ENCODE measurements around the gene FAM187B.
"Not testable (repeated sequence)": the region's sequence is repeated elsewhere in the genome, so short reads cannot be mapped to it uniquely, and the experiment has no call there.

The FAM187B gene

DNA sequence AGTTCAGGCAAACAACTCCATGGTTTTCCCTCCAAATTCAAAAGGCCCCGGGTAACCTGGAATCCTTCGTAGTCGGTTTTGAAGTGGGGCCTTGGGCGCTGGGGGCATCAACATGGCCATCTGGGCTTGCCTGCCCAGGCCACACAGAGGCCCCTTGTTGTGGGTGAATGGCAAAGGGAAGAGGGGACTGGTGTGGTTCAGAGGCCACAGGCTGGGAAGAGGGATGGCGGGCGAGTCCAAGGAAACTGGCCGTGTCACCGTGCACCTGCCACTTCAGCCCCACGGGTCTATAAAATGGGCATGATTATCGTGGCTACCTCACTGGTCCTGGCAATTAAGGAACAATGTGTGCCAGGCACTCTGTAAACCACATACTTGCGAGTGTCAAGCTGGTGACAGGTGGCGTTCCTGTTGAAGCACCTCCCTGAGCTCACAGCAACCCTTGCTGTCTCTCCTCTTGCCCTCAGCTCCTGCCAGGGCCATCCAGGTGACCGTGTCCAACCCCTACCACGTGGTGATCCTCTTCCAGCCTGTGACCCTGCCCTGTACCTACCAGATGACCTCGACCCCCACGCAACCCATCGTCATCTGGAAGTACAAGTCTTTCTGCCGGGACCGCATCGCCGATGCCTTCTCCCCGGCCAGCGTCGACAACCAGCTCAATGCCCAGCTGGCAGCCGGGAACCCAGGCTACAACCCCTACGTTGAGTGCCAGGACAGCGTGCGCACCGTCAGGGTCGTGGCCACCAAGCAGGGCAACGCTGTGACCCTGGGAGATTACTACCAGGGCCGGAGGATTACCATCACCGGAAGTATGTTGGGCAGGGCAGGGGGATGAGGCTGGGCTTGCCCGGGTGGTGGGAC lies 21.5 kb upstream of the FAM187B start:
- Mint-ChIP-seq H3K4me1 (peaks cover 39% of the 10 kb centered on the region), H3K4me3 (peak overlapping the region; percentile 75), H3K36me3 (peaks cover 34% of the 10 kb centered on the region), H3K27me3 (no peaks in the 10 kb centered on the region), H3K27ac (peak overlapping the region; percentile 91), H3K9me3 (no peaks in the 10 kb centered on the region)
- no peak for ATAC-seq

DNA sequence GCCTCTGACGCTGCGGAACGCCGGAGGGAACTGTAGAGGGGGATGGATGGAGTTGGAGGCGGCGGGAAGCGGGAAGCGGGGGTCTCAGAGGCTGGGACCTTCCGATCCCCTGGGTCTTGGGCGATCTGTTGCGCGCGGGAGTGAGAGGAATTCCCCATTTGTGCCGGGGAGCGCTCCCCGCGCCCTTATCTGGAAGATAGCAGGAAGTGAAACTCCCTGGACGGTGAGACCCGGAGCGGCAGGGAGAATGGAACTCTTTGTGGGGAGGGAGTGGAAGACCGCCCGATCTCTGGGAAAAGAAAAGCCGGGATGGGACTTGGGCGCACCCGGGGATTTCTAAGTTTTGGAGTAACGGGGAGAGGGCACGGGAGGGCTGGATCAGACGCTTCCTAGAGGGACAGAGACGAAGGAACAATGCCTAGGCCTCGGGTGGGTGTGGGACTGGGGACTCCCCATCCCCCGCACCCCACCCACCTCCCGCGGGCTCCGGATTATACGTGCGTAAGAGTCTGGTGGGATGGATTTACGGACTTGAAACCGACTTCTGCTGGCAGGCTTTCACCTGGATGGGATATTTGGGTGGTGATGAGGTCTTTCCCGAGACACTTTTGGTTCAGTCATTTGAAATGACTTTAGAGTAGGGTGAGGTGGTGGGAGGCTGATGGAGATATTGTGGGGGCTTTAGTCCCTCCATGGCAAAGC lies 20.8 kb upstream of the FAM187B start:
- H3K4me1 Mint-ChIP-seq, result peaks cover 39% of the 10 kb centered on the region
- peak overlapping the region; percentile 91 for H3K27ac Mint-ChIP-seq
- peaks cover 26% of the 10 kb centered on the region for H3K36me3 Mint-ChIP-seq
- no peak for ATAC-seq
- H3K4me3 Mint-ChIP-seq, result peak overlapping the region; percentile 75
- H3K27me3 Mint-ChIP-seq, result no peaks in the 10 kb centered on the region
- no peaks in the 10 kb centered on the region for H3K9me3 Mint-ChIP-seq

- Mint-ChIP-seq H3K9me3 (peaks cover 4% of the 10 kb centered on the region), H3K36me3 (peaks cover 22% of the 10 kb centered on the region), H3K4me3 (peak within 1 kb of the TSS; percentile 75), H3K4me1 (peaks cover 39% of the 10 kb centered on the region), H3K27me3 (no peaks in the 10 kb centered on the region), H3K27ac (peak within 1 kb of the TSS; percentile 91)
- ATAC-seq, result peak; percentile 96
Measured at GRCh38 chr19:35248310-35249145, 20.0 kb upstream of the FAM187B start, which contains the start of gene LSR. Gene LSR, plus strand, starts transcription at chr19:35249002. Its CDS starts 21 bp downstream, at chr19:35249023.

GRCh38 chr19:35247526-35248309 lies 19.2 kb upstream of the FAM187B start:
- H3K27ac Mint-ChIP-seq, result peak overlapping the region; percentile 91
- H3K4me1 Mint-ChIP-seq, result peaks cover 39% of the 10 kb centered on the region
- ATAC-seq, result peak; percentile 69
- peak overlapping the region; percentile 75 for H3K4me3 Mint-ChIP-seq
- H3K36me3 Mint-ChIP-seq, result peaks cover 17% of the 10 kb centered on the region
- no peaks in the 10 kb centered on the region for H3K27me3 Mint-ChIP-seq
- peaks cover 5% of the 10 kb centered on the region for H3K9me3 Mint-ChIP-seq

- Mint-ChIP-seq H3K27ac (no peak overlapping the region), H3K4me1 (peaks cover 39% of the 10 kb centered on the region), H3K4me3 (no peak overlapping the region), H3K36me3 (peaks cover 12% of the 10 kb centered on the region), H3K9me3 (peaks cover 5% of the 10 kb centered on the region), H3K27me3 (no peaks in the 10 kb centered on the region)
- ATAC-seq, result no peak
Measured at GRCh38 chr19:35246466-35247092, 18.0 kb upstream of the FAM187B start.

DNA sequence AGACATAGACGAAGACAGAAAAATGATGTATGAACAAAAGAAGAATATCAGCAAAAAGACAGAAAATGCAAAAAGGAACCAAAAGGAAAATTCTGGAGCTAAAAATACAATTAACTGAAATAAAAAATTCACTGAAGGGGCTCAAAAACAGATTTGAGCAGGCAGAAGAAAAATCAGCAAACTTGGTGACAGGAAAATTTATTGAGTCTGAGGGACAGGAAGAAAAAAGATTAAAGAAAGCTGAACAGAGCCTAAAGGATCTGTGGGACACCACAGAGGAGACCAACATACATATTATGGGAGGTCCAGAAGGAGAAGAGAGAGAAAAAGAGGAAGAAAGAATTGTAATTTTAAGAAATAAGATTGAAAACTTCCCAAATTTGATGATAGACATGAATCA lies 12.9 kb upstream of the FAM187B start:
- peaks cover 10% of the 10 kb centered on the region for H3K36me3 Mint-ChIP-seq
- H3K9me3 Mint-ChIP-seq, result peaks cover 5% of the 10 kb centered on the region
- peaks cover 29% of the 10 kb centered on the region for H3K4me1 Mint-ChIP-seq
- no peaks in the 10 kb centered on the region for H3K27me3 Mint-ChIP-seq
- no peak for ATAC-seq
- H3K27ac Mint-ChIP-seq, result peak overlapping the region; percentile 89
- H3K4me3 Mint-ChIP-seq, result no peak overlapping the region

GRCh38 chr19:35240327-35240726 lies 11.8 kb upstream of the FAM187B start:
- Mint-ChIP-seq H3K9me3 (peaks cover 5% of the 10 kb centered on the region), H3K4me1 (peaks cover 31% of the 10 kb centered on the region), H3K27ac (peak overlapping the region; percentile 89), H3K27me3 (no peaks in the 10 kb centered on the region), H3K36me3 (peaks cover 10% of the 10 kb centered on the region), H3K4me3 (peak overlapping the region; percentile 56)
- ATAC-seq, result peak; percentile 89

GRCh38 chr19:35239597-35239996 lies 11.1 kb upstream of the FAM187B start:
- not testable (repeated sequence) for H3K4me3 Mint-ChIP-seq, H3K9me3 Mint-ChIP-seq, H3K36me3 Mint-ChIP-seq, H3K27me3 Mint-ChIP-seq, ATAC-seq
- peaks cover 31% of the 10 kb centered on the region for H3K4me1 Mint-ChIP-seq
- peak overlapping the region; percentile 89 for H3K27ac Mint-ChIP-seq

DNA sequence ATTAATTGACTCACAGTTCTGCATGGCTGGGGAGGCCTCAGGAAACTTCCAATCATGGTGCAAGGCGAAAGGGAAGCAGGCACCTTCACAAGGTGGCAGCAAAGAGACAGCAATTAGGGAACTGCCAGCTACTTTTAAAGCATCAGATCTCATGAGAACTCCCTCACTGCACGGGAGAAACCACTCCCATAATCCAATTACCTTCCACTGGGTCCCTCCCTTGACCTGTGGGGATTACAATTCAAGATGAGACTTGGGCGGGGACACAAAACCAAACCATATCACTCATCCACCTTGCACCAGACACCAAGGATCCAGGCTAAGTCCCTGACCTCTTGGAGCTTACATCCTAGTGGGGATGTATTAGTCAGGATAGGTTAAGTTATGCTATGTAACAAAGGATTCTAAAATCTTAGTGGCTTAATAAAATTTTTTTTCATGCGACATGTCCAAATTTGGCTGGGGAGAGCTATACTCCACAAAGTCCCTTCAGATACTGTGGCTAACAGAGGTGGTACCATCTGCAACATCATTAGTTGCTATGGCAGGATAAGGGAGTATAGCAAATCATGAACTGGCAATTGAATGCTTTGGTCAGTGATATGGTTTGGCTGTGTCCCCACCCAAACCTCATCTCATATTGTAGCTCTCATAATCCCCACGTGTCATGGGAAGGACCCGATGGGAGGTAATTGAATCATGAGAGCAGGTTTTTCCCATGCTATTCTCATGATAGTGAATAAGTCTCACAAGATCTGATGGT lies 8.3 kb upstream of the FAM187B start:
- H3K4me1 Mint-ChIP-seq, result peaks cover 37% of the 10 kb centered on the region
- no peak for ATAC-seq
- H3K4me3 Mint-ChIP-seq, result no peak overlapping the region
- peaks cover 6% of the 10 kb centered on the region for H3K36me3 Mint-ChIP-seq
- no peak overlapping the region for H3K27ac Mint-ChIP-seq
- no peaks in the 10 kb centered on the region for H3K27me3 Mint-ChIP-seq
- no peaks in the 10 kb centered on the region for H3K9me3 Mint-ChIP-seq

- H3K36me3 Mint-ChIP-seq, result no peaks in the 10 kb centered on the region
- no peak for ATAC-seq
- no peaks in the 10 kb centered on the region for H3K27me3 Mint-ChIP-seq
- no peaks in the 10 kb centered on the region for H3K9me3 Mint-ChIP-seq
- no peak overlapping the region for H3K4me3 Mint-ChIP-seq
- peaks cover 12% of the 10 kb centered on the region for H3K4me1 Mint-ChIP-seq
- H3K27ac Mint-ChIP-seq, result no peak overlapping the region
Measured at GRCh38 chr19:35232912-35233311, 4.4 kb upstream of the FAM187B start.

- peaks cover 12% of the 10 kb centered on the region for H3K4me1 Mint-ChIP-seq
- no peaks in the 10 kb centered on the region for H3K27me3 Mint-ChIP-seq
- H3K9me3 Mint-ChIP-seq, result no peaks in the 10 kb centered on the region
- H3K4me3 Mint-ChIP-seq, result no peak overlapping the region
- no peak overlapping the region for H3K27ac Mint-ChIP-seq
- no peak for ATAC-seq
- no peaks in the 10 kb centered on the region for H3K36me3 Mint-ChIP-seq
Measured at GRCh38 chr19:35231956-35232645, 3.6 kb upstream of the FAM187B start.

- no peaks in the 10 kb centered on the region for H3K27me3 Mint-ChIP-seq
- H3K9me3 Mint-ChIP-seq, result no peaks in the 10 kb centered on the region
- H3K4me1 Mint-ChIP-seq, result peaks cover 22% of the 10 kb centered on the region
- no peaks in the 10 kb centered on the region for H3K36me3 Mint-ChIP-seq
- no peak overlapping the region for H3K4me3 Mint-ChIP-seq
- ATAC-seq, result no peak
- H3K27ac Mint-ChIP-seq, result no peak overlapping the region
Measured at GRCh38 chr19:35229601-35230000, 1.1 kb upstream of the FAM187B start.

DNA sequence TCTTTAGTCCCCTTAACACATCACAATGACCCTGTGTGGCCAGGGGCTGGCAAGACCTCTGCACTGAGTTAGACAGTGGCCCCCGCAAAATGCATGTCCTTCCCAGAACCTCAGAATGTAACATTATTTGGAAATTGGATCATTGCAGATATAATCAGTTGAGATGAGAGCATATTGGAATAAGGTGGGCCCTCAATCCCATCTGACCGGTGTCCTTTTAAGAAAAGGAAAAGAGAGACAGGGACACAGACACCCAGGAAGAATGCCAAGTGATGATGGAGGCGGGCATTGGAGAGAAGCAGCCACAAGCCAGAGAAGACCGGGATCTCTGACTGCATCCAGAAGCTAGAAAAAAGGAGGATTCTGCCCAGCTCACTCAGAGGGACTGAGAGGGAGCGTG lies 1.8 kb downstream of the FAM187B start:
- Mint-ChIP-seq H3K36me3 (no peaks in the 10 kb centered on the region), H3K4me3 (no peak overlapping the region), H3K4me1 (peaks cover 17% of the 10 kb centered on the region), H3K27ac (no peak overlapping the region), H3K27me3 (no peaks in the 10 kb centered on the region), H3K9me3 (no peaks in the 10 kb centered on the region)
- no peak for ATAC-seq

Data from stimulated activated memory B cell treated with anti-CD40 and anti-IgM and Interleukin-4, amounts not matched to agents 10 μg/mL and 1 μg/mL and 100 μg/mL, for 72 hours (primary cell).